H1 (cell line): ENCODE measurements around the gene UBAP2L. TPM values are rescaled to one million over a fixed set of nuclear protein-coding genes. Genes with fewer than 3 reads are reported as not detected.

ENCODE experiments used
- CTCF ChIA-PET: fragments of 300-600 bp; sonication (Branson Sonifier 250); formaldehyde crosslinking; loops from one replicate; lab custom pipeline; 2021; ENCODE audit not compliant: partially characterized antibody; lab: Charles Lee
- POLR2A ChIA-PET: fragments of 300-600 bp; sonication (Branson Sonifier 250); formaldehyde crosslinking; loops from one replicate; lab custom pipeline; 2021; ENCODE audit warnings: inconsistent platforms; ENCODE audit not compliant: partially characterized antibody; lab: Charles Lee
- DNase-seq, 2 experiments: peaks; one replicate each; pipeline versions ENCODE4 v3.0.0 to v3.0.0-alpha.2; 2010 to 2022; ENCODE audit warnings: low spot score in 2 of 2, low read depth in 1 of 2, mixed read lengths in 1 of 2
- FAIRE-seq: peaks from 2 replicates; lab custom pipeline; 2011; peaks lifted over from hg19 to GRCh38; lab: Jason Lieb, UNC
- H2AFZ ChIP-seq: 2 replicates; pipeline ENCODE4 v1.8.1; 2012; ENCODE audit warnings: low read length, inconsistent platforms
- H2AK5ac ChIP-seq: 2 replicates; pipeline ENCODE4 v1.6.1; 2013; ENCODE audit warnings: low read depth, low read length
- H2BK120ac ChIP-seq: replicated peaks from 2 replicates; pipeline ENCODE3; 2013; ENCODE audit warnings: low read depth, low read length, inconsistent platforms
- H2BK12ac ChIP-seq: 2 replicates; pipeline ENCODE4 v1.6.1; 2013; ENCODE audit warnings: low read depth, low read length
- H2BK15ac ChIP-seq: 2 replicates; pipeline ENCODE4 v1.6.1; 2013; ENCODE audit warnings: low read length
- H2BK20ac ChIP-seq: 2 replicates; pipeline ENCODE4 v1.6.1; 2013; ENCODE audit warnings: low read length
- H2BK5ac ChIP-seq: 2 replicates; pipeline ENCODE4 v1.6.1; 2013; ENCODE audit warnings: low read depth, low read length
- H3K14ac ChIP-seq: 2 replicates; pipeline ENCODE4 v1.6.1; 2013; ENCODE audit warnings: inconsistent platforms; ENCODE audit not compliant: insufficient read length
- H3K18ac ChIP-seq: 2 replicates; pipeline ENCODE4 v1.6.1; 2013; ENCODE audit warnings: low read length; ENCODE audit errors: extremely low read depth
- H3K23ac ChIP-seq: 2 replicates; pipeline ENCODE4 v1.6.1; 2013; ENCODE audit warnings: inconsistent platforms; ENCODE audit not compliant: insufficient read length
- H3K23me2 ChIP-seq: 2 replicates; pipeline ENCODE4 v1.6.1; 2013; ENCODE audit warnings: low read depth, low read length
- H3K27ac ChIP-seq: 2 replicates; pipeline ENCODE4 v1.6.1; 2011; ENCODE audit warnings: low read depth, low read length, inconsistent platforms
- H3K27me3 ChIP-seq, 4 experiments: replicated peaks in 1 of 4; 1 replicate in 1 of 4; 2 replicates in 3 of 4; pipeline versions ENCODE4 v1.6.1 to v1.8.1; 2011 to 2013; ENCODE audit warnings: low read length in 3 of 4, mild to moderate bottlenecking in 3 of 4, inconsistent platforms in 2 of 4, mixed read lengths in 2 of 4, moderate library complexity in 1 of 4; ENCODE audit not compliant: control insufficient read depth in 3 of 4, insufficient read depth in 3 of 4; ENCODE audit errors: extremely low read depth in 1 of 4
- H3K36me3 ChIP-seq, 4 experiments: 2 replicates each; pipeline versions ENCODE4 v1.6.1 to v1.8.1; 2011 to 2013; ENCODE audit warnings: mild to moderate bottlenecking in 4 of 4, low read length in 3 of 4, moderate library complexity in 2 of 4, control low read depth in 1 of 4, inconsistent platforms in 1 of 4; ENCODE audit not compliant: insufficient read depth in 4 of 4, control insufficient read depth in 2 of 4
- H3K4ac ChIP-seq: replicated peaks from 2 replicates; pipeline ENCODE3; 2013; ENCODE audit warnings: low read length, low read depth, mixed read lengths, inconsistent platforms; ENCODE audit not compliant: insufficient read length
- H3K4me1 ChIP-seq, 4 experiments: replicated peaks in 1 of 4; 1 replicate in 1 of 4; 2 replicates in 3 of 4; pipeline versions ENCODE4 v1.6.1 to v1.8.1; 2011 to 2013; ENCODE audit warnings: low read length in 3 of 4, inconsistent platforms in 2 of 4, mixed read lengths in 1 of 4; ENCODE audit not compliant: insufficient read depth in 4 of 4, control insufficient read depth in 3 of 4
- H3K4me2 ChIP-seq, 2 experiments: 2 replicates each; pipeline versions ENCODE4 v1.6.1 to v1.8.1; 2011 to 2013; ENCODE audit warnings: low read depth in 2 of 2, low read length in 2 of 2, control low read depth in 1 of 2, inconsistent platforms in 1 of 2, mild to moderate bottlenecking in 1 of 2; ENCODE audit not compliant: insufficient read depth in 1 of 2
- H3K4me3 ChIP-seq, 4 experiments: fragments of 200-600, 300-600 bp in 1 of 4; sonication (generic), shearing (Covaris generic), sonication (Bioruptor Twin) in 1 of 4; 2 replicates each; pipeline versions ENCODE4 v1.5.1 to v1.8.1; 2011 to 2016; ENCODE audit warnings: low read length in 4 of 4, low read depth in 3 of 4, control low read depth in 2 of 4, inconsistent platforms in 2 of 4, mild to moderate bottlenecking in 2 of 4, mixed read lengths in 1 of 4, moderate library complexity in 1 of 4; ENCODE audit not compliant: insufficient read depth in 2 of 4; ENCODE audit errors: extremely low read depth in 1 of 4
- H3K56ac ChIP-seq: replicated peaks from 2 replicates; pipeline ENCODE3; 2013; ENCODE audit warnings: low read depth, mild to moderate bottlenecking, mixed read lengths, low read length, inconsistent platforms; ENCODE audit not compliant: insufficient read length
- H3K79me1 ChIP-seq: 2 replicates; pipeline ENCODE4 v1.6.1; 2013; ENCODE audit warnings: low read depth, low read length, control low read depth
- H3K79me2 ChIP-seq, 2 experiments: 2 replicates each; pipeline versions ENCODE4 v1.6.1 to v1.8.1; 2012 to 2013; ENCODE audit warnings: low read length in 2 of 2, mild to moderate bottlenecking in 2 of 2, inconsistent platforms in 1 of 2; ENCODE audit not compliant: insufficient read depth in 2 of 2, control insufficient read depth in 1 of 2
- H3K9ac ChIP-seq, 4 experiments: replicated peaks in 1 of 4; 1 replicate in 1 of 4; 2 replicates in 3 of 4; pipeline versions ENCODE4 v1.6.1 to v1.8.1; 2011 to 2013; ENCODE audit warnings: low read depth in 3 of 4, low read length in 3 of 4, control low read depth in 2 of 4, mild to moderate bottlenecking in 2 of 4, moderate library complexity in 2 of 4, inconsistent platforms in 1 of 4; ENCODE audit errors: extremely low read depth in 1 of 4
- H3K9me3 ChIP-seq, 2 experiments: 2 replicates each; pipeline versions ENCODE4 v1.6.1 to v1.8.1; 2012 to 2013; ENCODE audit warnings: mild to moderate bottlenecking in 2 of 2, moderate library complexity in 2 of 2, control low read depth in 1 of 2, inconsistent platforms in 1 of 2, low read depth in 1 of 2, low read length in 1 of 2, mixed read lengths in 1 of 2; ENCODE audit not compliant: insufficient read depth in 2 of 2
- H4K20me1 ChIP-seq, 2 experiments: replicated peaks in 1 of 2; 2 replicates each; pipeline versions ENCODE3 to v1.8.1; 2011 to 2013; ENCODE audit warnings: inconsistent platforms in 2 of 2, low read length in 2 of 2, mild to moderate bottlenecking in 1 of 2; ENCODE audit not compliant: insufficient read depth in 2 of 2, control insufficient read depth in 1 of 2
- H4K5ac ChIP-seq: 2 replicates; pipeline ENCODE4 v1.6.1; 2013; ENCODE audit warnings: low read length, low read depth, mixed read lengths, inconsistent platforms; ENCODE audit not compliant: insufficient read length
- H4K8ac ChIP-seq: 2 replicates; pipeline ENCODE4 v1.8.0; 2013; ENCODE audit warnings: mild to moderate bottlenecking, moderate library complexity, low read length, inconsistent platforms; ENCODE audit not compliant: insufficient read depth; ENCODE audit errors: extremely low read depth
- H4K91ac ChIP-seq: replicated peaks from 2 replicates; pipeline ENCODE3; 2013; ENCODE audit warnings: low read length, mixed read lengths, inconsistent platforms; ENCODE audit not compliant: insufficient read length
- BRCA1 ChIP-seq: IDR thresholded peaks from 2 replicates; pipeline ENCODE4 v1.6.1; 2012; ENCODE audit warnings: low read depth, low read length, improper control_type of control experiment
- CHD2 ChIP-seq: IDR thresholded peaks from 2 replicates; pipeline ENCODE4 v1.6.1; 2012; ENCODE audit warnings: low read length, improper control_type of control experiment
- TAF7 ChIP-seq: optimal IDR thresholded peaks from 2 replicates; pipeline ENCODE3; 2011; ENCODE audit warnings: low read depth, mild to moderate bottlenecking, inconsistent platforms, low read length, moderate library complexity, borderline replicate concordance
- WGBS, 2 experiments: shearing (Covaris generic) in 1 of 2; methylation state at CpG; one replicate each; pipeline versions ENCODE4 v1.1.6 to v1.1.7; 2013 to 2015; ENCODE audit warnings: low lambda C conversion rate in 2 of 2, mixed read lengths in 2 of 2, inconsistent platforms in 1 of 2, low coverage in 1 of 2, missing lambda C conversion rate in 1 of 2; ENCODE audit not compliant: insufficient replicate concordance in 2 of 2, insufficient coverage in 1 of 2, insufficient read length in 1 of 2; ENCODE audit errors: extremely low coverage in 1 of 2, missing lambda C conversion rate in 1 of 2; 5-methylcytosine and 5-hydroxymethylcytosine counted together
- polyA plus RNA-seq, 7 experiments: library from polyadenylated mRNA; depleted of rRNA in 3 of 7; stranded (reverse) in 5 of 7; unstranded in 2 of 7; fragments of >200 nt in 5 of 7; fragments of 200-250 nt in 2 of 7; gene quantifications; 1 replicate in 5 of 7; 2 replicates in 1 of 7; 4 replicates in 1 of 7; pipeline versions ENCODE4 v1.2.1 to v1.2.3, GENCODE V29; 2011 to 2013; ENCODE audit warnings: missing spikeins in 2 of 7, mixed read lengths in 2 of 7
- total RNA-seq: library from RNA; stranded (reverse); fragmentation: NEBNext Ultra II Directional; extraction: Animal tissue kit (Norgen Biotek cat#: 25700); gene quantifications from 2 replicates; pipeline ENCODE4 v1.2.1, GENCODE V29; 2021

UBAP2L gene
- total and polyA plus RNA-seq, 2 of the 8 experiments (the other 6 are each of a cell fraction or from before 2014, with no cell fraction given): 254 to 349 TPM

GRCh38 chr1:154208677-154209388, 11.9 kb upstream of the UBAP2L start:
- Histone ChIP-seq H4K5ac (no peak overlapping the region), H2BK12ac (no peak overlapping the region), H3K4me3 (no peak overlapping the region), H3K14ac (no peak overlapping the region), H4K20me1 (peaks cover 0 to 6% of the 10 kb centered on the region in 2 experiments), H3K27me3 (no peaks in the 10 kb centered on the region), H3K9ac (no peak overlapping the region), H2BK20ac (no peak overlapping the region), H4K91ac (no peak overlapping the region), H3K4ac (no peak overlapping the region), H3K23ac (no peak overlapping the region), H2BK15ac (no peak overlapping the region), H3K9me3 (no peaks in the 10 kb centered on the region), H3K56ac (no peak overlapping the region), H3K4me2 (no peak overlapping the region), H3K23me2 (no peaks in the 10 kb centered on the region), H2BK5ac (no peak overlapping the region), H4K8ac (no peak overlapping the region), H3K27ac (no peak overlapping the region), H2AK5ac (no peak overlapping the region), H3K4me1 (no peaks in the 10 kb centered on the region), H3K79me1 (no peaks in the 10 kb centered on the region; the same call in 1 of the 2 replicates), H2AFZ (no peak overlapping the region), H3K79me2 (no peaks in the 10 kb centered on the region), H2BK120ac (no peak overlapping the region), H3K36me3 (peaks cover 21 to 75% (median 51%) of the 10 kb centered on the region in 4 experiments), H3K18ac (no peak overlapping the region)
- no peak for DNase-seq
- FAIRE-seq: no peak
- no peak for TF ChIP-seq BRCA1
- TF ChIP-seq TAF7: no peak
- no peak for TF ChIP-seq CHD2
- WGBS, 2 experiments: 96% methylated on average over 5 of the region's 5 CpGs; no CpG with 5 or more reads in 1 of the 2 experiments
- ChIA-PET CTCF (interaction anchor here (0.9 to 1.9 kb wide), 4 partner anchors 9 to 63 kb away, joined by 3 to 4 read pairs (median 4); no protein-coding TSS in a partner anchor), POLR2A (interaction anchor here (0.6 to 3.9 kb wide), 5 partner anchors 10 to 243 kb away, joined by 3 to 32 read pairs (median 8); partner anchors contain the start of gene UBAP2L)
